Motor neuron (in vitro differentiated cells): ENCODE data around the gene LY6G6F. TPM values are rescaled to one million over a fixed set of nuclear protein-coding genes. Genes with fewer than 3 reads are reported as not detected.

Experiments
- ATAC-seq, 8 experiments: fragments of 200-7000 bp; cut with Tn5 transposase; replicated peaks in 6 of 8; 2 replicates each; pipeline ENCODE4 v1.8.0; 2021; ENCODE audit warnings: mild to moderate bottlenecking in 8 of 8, moderate library complexity in 8 of 8
- H3K27ac ChIP-seq, 2 donors: fragments of 250-450 bp; sonication (Bioruptor Pico); 2 replicates each; pipeline ENCODE4 v1.9.0; 2021; ENCODE audit warnings: antibody characterized with exemption in 2 of 2, mild to moderate bottlenecking in 2 of 2, moderate library complexity in 1 of 2
- H3K4me1 ChIP-seq, 2 donors: fragments of 250-450 bp; sonication (Bioruptor Pico); replicated peaks in 1 of 2; 2 replicates each; pipeline ENCODE4 v1.6.1; 2021; ENCODE audit warnings: antibody characterized with exemption in 2 of 2, mild to moderate bottlenecking in 2 of 2, moderate library complexity in 1 of 2
- H3K4me3 ChIP-seq, 5 donors: fragments of 250-450 bp; sonication (Bioruptor Pico); 2 replicates each; pipeline ENCODE4 v1.9.0; 2021; ENCODE audit warnings: antibody characterized with exemption in 5 of 5, mild to moderate bottlenecking in 5 of 5, moderate library complexity in 4 of 5
- WGBS, 10 experiments: fragments of 450-650 bp; shearing (Covaris generic); methylation state at CpG; one replicate each; pipeline ENCODE4 v1.0.0; 2022; 5-methylcytosine and 5-hydroxymethylcytosine counted together
- in situ Hi-C, 9 experiments: fragments of 400-800 bp; cut with MboI; loops; one replicate each; pipeline ENCODE4 v1.15.0; 2021; ENCODE audit warnings: low sequenced_read_pairs in 9 of 9, low pct_unique_long_range_greater_than_20kb in 2 of 9; ENCODE audit not compliant: unreplicated experiment in 9 of 9
- total RNA-seq, 8 experiments: library from RNA; unstranded; fragments of 300-600 nt; gene quantifications; 2 replicates each; pipeline versions ENCODE4 v1.2.3 to v1.2.4, GENCODE V29; 2022

The LY6G6F gene
- total RNA-seq, 8 experiments from 2014 or later = not detected

GRCh38 chr6:31712296-31712695 lies 5.6 kb downstream of the LY6G6F start:
- peak in 2 of 8 experiments; percentile 17 to 49 for ATAC-seq
- no peak overlapping the region for H3K27ac ChIP-seq
- H3K4me3 ChIP-seq = no peak overlapping the region
- in situ Hi-C loops = no loop called here
- H3K4me1 ChIP-seq = peaks cover 9 to 12% of the 10 kb centered on the region in 2 donors
- WGBS, 10 experiments = 88 to 100% (median 93%) methylated on average over 1 to 6 of the region's 8 CpGs; no CpG with 5 or more reads in 6 of the 10 experiments

GRCh38 chr6:31713465-31713864 lies 6.8 kb downstream of the LY6G6F start:
- Histone ChIP-seq H3K4me1 (peaks cover 9 to 12% of the 10 kb centered on the region in 2 donors), H3K4me3 (no peak overlapping the region), H3K27ac (no peak overlapping the region)
- ATAC-seq = no peak
- in situ Hi-C loops = no loop called here
- WGBS, 10 experiments = 43 to 86% (median 75%) methylated on average over 1 to 2 of the region's 4 CpGs; no CpG with 5 or more reads in 4 of the 10 experiments

GRCh38 chr6:31713991-31714684 lies 7.5 kb downstream of the LY6G6F start:
- WGBS, 10 experiments = 0 to 17% (median 0%) methylated on average over 1 of the region's 5 CpGs; no CpG with 5 or more reads in 7 of the 10 experiments
- Histone ChIP-seq H3K4me1 (peaks cover 9 to 12% of the 10 kb centered on the region in 2 donors), H3K4me3 (no peak overlapping the region), H3K27ac (no peak overlapping the region)
- in situ Hi-C loops = no loop called here
- ATAC-seq = peak; percentile 34 to 82 (median 68)

- 33 to 100% (median 73%) methylated on average over 1 to 4 of the region's 16 CpGs; no CpG with 5 or more reads in 4 of the 10 experiments for WGBS, 10 experiments
- Histone ChIP-seq H3K4me3 (no peak within 1 kb of the TSS), H3K4me1 (peaks cover 9 to 12% of the 10 kb centered on the region in 2 donors), H3K27ac (no peak within 1 kb of the TSS)
- in situ Hi-C loops = no loop called here
- no peak for ATAC-seq
Measured at GRCh38 chr6:31715022-31715958, 8.6 kb downstream of the LY6G6F start, which contains the start of gene LY6G6D. Gene LY6G6D, plus strand, starts transcription at chr6:31715348. Its CDS starts 8 bp downstream, at chr6:31715356.

- Histone ChIP-seq H3K4me3 (no peak overlapping the region), H3K27ac (no peak overlapping the region), H3K4me1 (peaks cover 9 to 12% of the 10 kb centered on the region in 2 donors)
- in situ Hi-C loops = no loop called here
- 60 to 100% (median 78%) methylated on average over 1 to 7 of the region's 10 CpGs; no CpG with 5 or more reads in 2 of the 10 experiments for WGBS, 10 experiments
- no peak for ATAC-seq
Measured at GRCh38 chr6:31717499-31718222, 11.0 kb downstream of the LY6G6F start.

GRCh38 chr6:31718265-31718664 lies 11.6 kb downstream of the LY6G6F start:
- Histone ChIP-seq H3K4me1 (peaks cover 9 to 12% of the 10 kb centered on the region in 2 donors), H3K27ac (no peak overlapping the region), H3K4me3 (no peak overlapping the region)
- no peak for ATAC-seq
- 100% methylated on average over 1 of the region's 1 CpG; no CpG with 5 or more reads in 6 of the 10 experiments for WGBS, 10 experiments
- in situ Hi-C loops = no loop called here

GRCh38 chr6:31719001-31719400 lies 12.3 kb downstream of the LY6G6F start:
- in situ Hi-C loops = no loop called here
- no peak overlapping the region for H3K4me3 ChIP-seq
- no peak overlapping the region for H3K27ac ChIP-seq
- 47 to 100% (median 66%) methylated on average over 1 to 4 of the region's 6 CpGs; no CpG with 5 or more reads in 2 of the 10 experiments for WGBS, 10 experiments
- H3K4me1 ChIP-seq = peaks cover 4 to 5% of the 10 kb centered on the region in 2 donors
- ATAC-seq = no peak

GRCh38 chr6:31720196-31720770 lies 13.6 kb downstream of the LY6G6F start:
- WGBS, 10 experiments = 5 to 83% (median 75%) methylated on average over 1 to 4 of the region's 5 CpGs; no CpG with 5 or more reads in 2 of the 10 experiments
- no peaks in the 10 kb centered on the region for H3K4me1 ChIP-seq

GRCh38 chr6:31721351-31722020 lies 14.8 kb downstream of the LY6G6F start, which contains the start of gene LY6G6C:
Gene LY6G6C, minus strand, starts transcription at chr6:31721746. Its CDS starts 67 bp downstream, at chr6:31721679.
- Histone ChIP-seq H3K27ac (no peak within 1 kb of the TSS), H3K4me1 (no peaks in the 10 kb centered on the region), H3K4me3 (no peak within 1 kb of the TSS)
- in situ Hi-C loops = no loop called here
- 17 to 90% (median 40%) methylated on average over 1 to 2 of the region's 4 CpGs; no CpG with 5 or more reads in 5 of the 10 experiments for WGBS, 10 experiments
- ATAC-seq = peak in 1 of 8 experiments; percentile 70

More at GRCh38 chr6:31720196-31720770, 13.6 kb downstream of the LY6G6F start:
- in situ Hi-C loops = no loop called here
- ATAC-seq = no peak
- no peak overlapping the region for H3K4me3 ChIP-seq
- no peak overlapping the region for H3K27ac ChIP-seq

- Histone ChIP-seq H3K4me3 (no peak overlapping the region), H3K27ac (no peak overlapping the region), H3K4me1 (no peaks in the 10 kb centered on the region)
- in situ Hi-C loops = no loop called here
- no peak for ATAC-seq
- 40 to 100% (median 91%) methylated on average over 1 to 3 of the region's 3 CpGs; no CpG with 5 or more reads in 7 of the 10 experiments for WGBS, 10 experiments
Measured at GRCh38 chr6:31722173-31722572, 15.5 kb downstream of the LY6G6F start.

- peaks cover 0 to 3% of the 10 kb centered on the region in 2 donors for H3K4me1 ChIP-seq
- ATAC-seq = peak in 5 of 8 experiments; percentile 5 to 26 (median 18)
- H3K4me3 ChIP-seq = no peak within 1 kb of the TSS
- 50 to 96% (median 81%) methylated on average over 2 to 10 of the region's 46 CpGs; no CpG with 5 or more reads in 6 of the 10 experiments for WGBS, 10 experiments
- no peak within 1 kb of the TSS for H3K27ac ChIP-seq
- in situ Hi-C loops = no loop called here
Measured at GRCh38 chr6:31723245-31723979, 16.7 kb downstream of the LY6G6F start, which contains the start of gene MPIG6B. Gene MPIG6B, plus strand, starts transcription at chr6:31723373. Its CDS starts 11 bp downstream, at chr6:31723384.
